Activated CD4-positive, alpha-beta T cell treated with anti-CD3 and anti-CD28 coated beads for 36 hours (primary cell): ENCODE results near the gene CACNB1. TPM values are rescaled to one million over a fixed set of nuclear protein-coding genes. Genes with fewer than 3 reads are reported as not detected.
A peak's percentile ranks its signal among the peaks of the same experiment; 100 is the strongest.

Experiments
- ATAC-seq: fragments of 200-7000 bp; cut with Tn5 transposase; one replicate; pipeline ENCODE4 v1.10.0; 2021; ENCODE audit warnings: mild to moderate bottlenecking, moderate library complexity
- CTCF ChIA-PET: fragments of 350-600 bp; sonication (Branson Sonifier 250); formaldehyde crosslinking; loops from one replicate; lab custom pipeline; 2021; ENCODE audit warnings: antibody characterized with exemption; lab: Charles Lee
- POLR2A ChIA-PET: fragments of 350-600 bp; sonication (Branson Sonifier 250); formaldehyde crosslinking; loops from one replicate; lab custom pipeline; 2021; ENCODE audit warnings: antibody characterized with exemption, inconsistent platforms; lab: Charles Lee
- DNase-seq: peaks from one replicate; pipeline ENCODE4 v3.0.0-alpha.2; 2020
- H3K27ac Mint-ChIP-seq: one replicate; pipeline ENCODE4 v1.8.0; 2021; ENCODE audit warnings: mixed read lengths
- H3K27me3 Mint-ChIP-seq: one replicate; pipeline ENCODE4 v1.8.0; 2021; ENCODE audit warnings: mixed read lengths
- H3K36me3 Mint-ChIP-seq: one replicate; pipeline ENCODE4 v1.8.0; 2021; ENCODE audit warnings: low read depth, mixed read lengths
- H3K4me1 Mint-ChIP-seq: one replicate; pipeline ENCODE4 v1.8.0; 2021; ENCODE audit warnings: mixed read lengths
- H3K4me3 Mint-ChIP-seq: one replicate; pipeline ENCODE4 v1.8.0; 2021; ENCODE audit warnings: mild to moderate bottlenecking, moderate library complexity, mixed read lengths
- H3K9me3 Mint-ChIP-seq: one replicate; pipeline ENCODE4 v1.8.0; 2021; ENCODE audit warnings: low read depth, mixed read lengths
- intact Hi-C, 2 experiments: fragments of 100-400 bp; cut with DNase I in 1 of 2; cut with micrococcal nuclease in 1 of 2; formaldehyde crosslinking; loops; one replicate each; pipeline versions ENCODE4 v1.14.2 to v1.15.1; 2022 to 2024; cut with DNase I, micrococcal nuclease
- total RNA-seq, 2 experiments: library from RNA; stranded (reverse); gene quantifications; one replicate each; pipeline ENCODE4 v1.2.3, GENCODE V29; 2021

The CACNB1 gene
- total RNA-seq, 2 experiments from 2014 or later = 11.8 to 12.3 TPM

GRCh38 chr17:39166437-39167335 is 30.8 kb downstream of the CACNB1 start:
- intact Hi-C loops = loop anchor here in 1 of 2 experiments (5.0 kb wide), 1 partner anchor 71 kb away; no protein-coding TSS in a partner anchor
- no peaks in the 10 kb centered on the region for H3K9me3 Mint-ChIP-seq
- DNase-seq = no peak
- H3K36me3 Mint-ChIP-seq = no peaks in the 10 kb centered on the region
- H3K4me3 Mint-ChIP-seq = no peak overlapping the region
- H3K27me3 Mint-ChIP-seq = peaks cover 24% of the 10 kb centered on the region
- ATAC-seq = no peak
- no peak overlapping the region for H3K27ac Mint-ChIP-seq
- ChIA-PET POLR2A (interaction anchor here (0.6 to 2.6 kb wide), 2 partner anchors 13 to 328 kb away, joined by 6 to 9 read pairs; no protein-coding TSS in a partner anchor), CTCF (interaction anchor here (0.5 to 3.8 kb wide), 12 partner anchors 8 to 313 kb away, joined by 3 to 76 read pairs (median 4); partner anchors contain the start of gene RPL23)
- peaks cover 24% of the 10 kb centered on the region for H3K4me1 Mint-ChIP-seq

- H3K4me1 Mint-ChIP-seq = peaks cover 24% of the 10 kb centered on the region
- ChIA-PET CTCF (interaction anchor here (0.5 to 3.8 kb wide), 12 partner anchors 9 to 298 kb away, joined by 3 to 76 read pairs (median 4); no protein-coding TSS in a partner anchor), POLR2A (interaction anchor here (2.6 kb wide), 1 partner anchor 13 kb away, joined by 9 read pairs; no protein-coding TSS in a partner anchor)
- H3K27ac Mint-ChIP-seq = peak within 1 kb of the TSS; percentile 76
- peak within 1 kb of the TSS; percentile 85 for H3K4me3 Mint-ChIP-seq
- H3K36me3 Mint-ChIP-seq = no peaks in the 10 kb centered on the region
- ATAC-seq (no peak), DNase-seq (no peak)
- intact Hi-C loops = loop anchor here (1.0 to 5.0 kb wide), 4 partner anchors 9 to 79 kb away; no protein-coding TSS in a partner anchor
- H3K27me3 Mint-ChIP-seq = peaks cover 24% of the 10 kb centered on the region
- no peaks in the 10 kb centered on the region for H3K9me3 Mint-ChIP-seq
These were observed 31.6 kb downstream of the CACNB1 start, which contains the start of gene ARL5C for GRCh38 chr17:39165841-39166349. Gene ARL5C, minus strand, starts transcription at chr17:39166161. Its CDS starts 401 bp downstream, at chr17:39165760.

- peaks cover 24% of the 10 kb centered on the region for H3K4me1 Mint-ChIP-seq
- H3K27ac Mint-ChIP-seq = peak overlapping the region; percentile 76
- CTCF ChIA-PET = interaction anchor here (0.6 to 3.8 kb wide), 45 partner anchors 10 to 1355 kb away, joined by 3 to 79 read pairs (median 4); partner anchors contain the start of genes PLXDC1, RPL19 and RPL23
- H3K4me3 Mint-ChIP-seq = peak overlapping the region; percentile 85
- H3K27me3 Mint-ChIP-seq = peaks cover 24% of the 10 kb centered on the region
- POLR2A ChIA-PET = interaction anchor here (0.5 to 2.6 kb wide), 11 partner anchors 11 to 841 kb away, joined by 3 to 9 read pairs (median 3); no protein-coding TSS in a partner anchor
- ATAC-seq (no peak), DNase-seq (no peak)
- intact Hi-C loops = loop anchor here (1.0 to 5.0 kb wide), 4 partner anchors 10 to 79 kb away; no protein-coding TSS in a partner anchor
- H3K9me3 Mint-ChIP-seq = no peaks in the 10 kb centered on the region
- H3K36me3 Mint-ChIP-seq = no peaks in the 10 kb centered on the region
These were observed 32.2 kb downstream of the CACNB1 start for GRCh38 chr17:39165178-39165840.

DNA sequence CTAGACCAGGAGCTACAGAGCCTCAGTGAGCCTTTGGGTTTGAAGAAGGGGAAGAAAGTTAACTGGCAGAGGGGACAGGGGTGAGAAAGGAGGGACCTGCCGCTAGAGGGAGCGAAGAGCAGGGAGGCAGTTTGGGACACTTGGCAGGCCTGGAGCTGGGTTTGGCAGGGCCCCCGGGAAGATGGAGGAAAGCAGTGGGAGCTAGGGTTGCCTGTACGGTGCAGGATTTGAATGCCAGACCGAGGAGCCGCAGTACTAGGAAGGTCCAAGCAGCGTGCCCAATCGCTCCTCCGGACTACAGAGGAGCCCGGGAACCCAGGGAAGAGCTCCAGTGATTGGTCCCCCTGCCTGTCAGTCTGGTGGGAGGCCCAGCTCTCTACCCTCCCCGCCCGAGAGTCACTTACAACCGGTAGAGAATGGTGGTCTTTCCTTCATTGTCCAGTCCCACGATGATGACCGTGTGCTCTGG is 32.8 kb downstream of the CACNB1 start:
- CTCF ChIA-PET = interaction anchor here (0.6 to 3.8 kb wide), 47 partner anchors 10 to 1355 kb away, joined by 3 to 79 read pairs (median 4); partner anchors contain the start of genes PLXDC1, RPL19 and RPL23

GRCh38 chr17:39161962-39162361 is 35.5 kb downstream of the CACNB1 start:
- no peak overlapping the region for H3K27ac Mint-ChIP-seq
- POLR2A ChIA-PET = no interaction called here
- no peaks in the 10 kb centered on the region for H3K36me3 Mint-ChIP-seq
- no peak overlapping the region for H3K4me3 Mint-ChIP-seq
- DNase-seq (no peak), ATAC-seq (no peak)
- no peaks in the 10 kb centered on the region for H3K9me3 Mint-ChIP-seq
- CTCF ChIA-PET = interaction anchor here (1.0 to 3.3 kb wide), 3 partner anchors 8 to 179 kb away, joined by 3 to 79 read pairs (median 4); partner anchors contain the start of gene PLXDC1
- H3K27me3 Mint-ChIP-seq = peaks cover 18% of the 10 kb centered on the region
- intact Hi-C loops = no loop called here
- peaks cover 16% of the 10 kb centered on the region for H3K4me1 Mint-ChIP-seq

More for the DNA sequence above, 32.8 kb downstream of the CACNB1 start:
- H3K4me1 Mint-ChIP-seq = peaks cover 24% of the 10 kb centered on the region
- DNase-seq (peak; percentile 86), ATAC-seq (peak; percentile 96)
- peaks cover 24% of the 10 kb centered on the region for H3K27me3 Mint-ChIP-seq
- intact Hi-C loops = loop anchor here (1.0 to 5.0 kb wide), 5 partner anchors 10 to 80 kb away; no protein-coding TSS in a partner anchor
- no peaks in the 10 kb centered on the region for H3K36me3 Mint-ChIP-seq
- peak overlapping the region; percentile 85 for H3K4me3 Mint-ChIP-seq
- POLR2A ChIA-PET = interaction anchor here (0.5 to 1.3 kb wide), 10 partner anchors 10 to 841 kb away, joined by 3 to 6 read pairs (median 3); no protein-coding TSS in a partner anchor
- peak overlapping the region; percentile 76 for H3K27ac Mint-ChIP-seq
- no peaks in the 10 kb centered on the region for H3K9me3 Mint-ChIP-seq

- H3K4me1 Mint-ChIP-seq = peaks cover 4% of the 10 kb centered on the region
- ChIA-PET POLR2A (interaction anchor here (0.7 kb wide), 1 partner anchor 16 kb away, joined by 3 read pairs; no protein-coding TSS in a partner anchor), CTCF (interaction anchor here (0.7 kb wide), 1 partner anchor 80 kb away, joined by 4 read pairs; no protein-coding TSS in a partner anchor)
- H3K36me3 Mint-ChIP-seq = peaks cover 7% of the 10 kb centered on the region
- no peak overlapping the region for H3K27ac Mint-ChIP-seq
- DNase-seq (no peak), ATAC-seq (no peak)
- peaks cover 1% of the 10 kb centered on the region for H3K27me3 Mint-ChIP-seq
- no peaks in the 10 kb centered on the region for H3K9me3 Mint-ChIP-seq
- intact Hi-C loops = loop anchor here in 1 of 2 experiments (10.0 kb wide), 1 partner anchor 484 kb away; the partner anchor contains the start of gene EPOP
- H3K4me3 Mint-ChIP-seq = no peak overlapping the region
These were observed 38.8 kb downstream of the CACNB1 start for GRCh38 chr17:39158623-39159022.

- no peaks in the 10 kb centered on the region for H3K9me3 Mint-ChIP-seq
- peaks cover 2% of the 10 kb centered on the region for H3K27me3 Mint-ChIP-seq
- DNase-seq (no peak), ATAC-seq (no peak)
- CTCF ChIA-PET = interaction anchor here (0.8 to 6.2 kb wide), 3 partner anchors 7 to 173 kb away, joined by 3 to 79 read pairs (median 5); no protein-coding TSS in a partner anchor
- H3K4me1 Mint-ChIP-seq = peaks cover 22% of the 10 kb centered on the region
- no peak overlapping the region for H3K4me3 Mint-ChIP-seq
- peaks cover 8% of the 10 kb centered on the region for H3K36me3 Mint-ChIP-seq
- intact Hi-C loops = loop anchor here in 1 of 2 experiments (10.0 kb wide), 1 partner anchor 482 kb away; the partner anchor contains the start of gene EPOP
- POLR2A ChIA-PET = no interaction called here
- no peak overlapping the region for H3K27ac Mint-ChIP-seq
These were observed 41.0 kb downstream of the CACNB1 start for GRCh38 chr17:39156491-39156890.

GRCh38 chr17:39155654-39156053 is 41.8 kb downstream of the CACNB1 start:
- POLR2A ChIA-PET = no interaction called here
- H3K4me1 Mint-ChIP-seq = peaks cover 25% of the 10 kb centered on the region
- H3K36me3 Mint-ChIP-seq = peaks cover 8% of the 10 kb centered on the region
- intact Hi-C loops = loop anchor here in 1 of 2 experiments (10.0 kb wide), 1 partner anchor 481 kb away; the partner anchor contains the start of gene EPOP
- H3K9me3 Mint-ChIP-seq = no peaks in the 10 kb centered on the region
- H3K27ac Mint-ChIP-seq = no peak overlapping the region
- peaks cover 2% of the 10 kb centered on the region for H3K27me3 Mint-ChIP-seq
- DNase-seq = no peak
- CTCF ChIA-PET = interaction anchor here (0.8 to 6.2 kb wide), 3 partner anchors 8 to 173 kb away, joined by 3 to 79 read pairs (median 5); no protein-coding TSS in a partner anchor
- ATAC-seq = no peak
- no peak overlapping the region for H3K4me3 Mint-ChIP-seq

- Mint-ChIP-seq H3K4me3 (peak overlapping the region; percentile 95), H3K27me3 (peaks cover 2% of the 10 kb centered on the region), H3K9me3 (no peaks in the 10 kb centered on the region), H3K36me3 (peaks cover 8% of the 10 kb centered on the region), H3K27ac (peak overlapping the region; percentile 95), H3K4me1 (peaks cover 40% of the 10 kb centered on the region)
- CTCF ChIA-PET = interaction anchor here (0.6 to 6.2 kb wide), 46 partner anchors 9 to 595 kb away, joined by 3 to 140 read pairs (median 6); partner anchors contain the start of genes ARL5C, FBXO47, LASP1 and MLLT6
- intact Hi-C loops = loop anchor here (1.0 to 10.0 kb wide), 21 partner anchors 11 to 479 kb away; partner anchors contain the start of genes CACNB1 (in 1 of the 2), CDK12 (in 1 of the 2), CISD3 (in 1 of the 2) and CWC25 (in 1 of the 2)
- DNase-seq (peak; percentile 94), ATAC-seq (peak; percentile 43)
- POLR2A ChIA-PET = interaction anchor here (0.6 to 1.8 kb wide), 8 partner anchors 11 to 355 kb away, joined by 3 to 9 read pairs (median 4); partner anchors contain the start of genes ARL5C, LASP1 and PIP4K2B
These were observed 43.8 kb downstream of the CACNB1 start for GRCh38 chr17:39153599-39154051.
